ENCODE measurements around the gene ETS2.

The ETS2 gene

GRCh38 chr21:38780879-38781278 lies 24.9 kb upstream of the ETS2 start:
- DNase-seq (ENCODE audit: low spot score) = no peak

- no peak for DNase-seq (ENCODE audit: low spot score)
These were observed 21.1 kb upstream of the ETS2 start for GRCh38 chr21:38784458-38785266.

GRCh38 chr21:38785483-38785882 lies 20.2 kb upstream of the ETS2 start:
- DNase-seq (ENCODE audit: low spot score) = no peak

- DNase-seq (ENCODE audit: low spot score) = no peak
These were observed 18.7 kb upstream of the ETS2 start for GRCh38 chr21:38787016-38787415.

- DNase-seq (ENCODE audit: low spot score) = no peak
These were observed 18.1 kb upstream of the ETS2 start for GRCh38 chr21:38787461-38788274.

GRCh38 chr21:38788275-38788905 lies 17.3 kb upstream of the ETS2 start:
- no peak for DNase-seq (ENCODE audit: low spot score)

- DNase-seq (ENCODE audit: low spot score) = no peak
These were observed 16.5 kb upstream of the ETS2 start for GRCh38 chr21:38789275-38789674.

GRCh38 chr21:38790059-38790458 lies 15.7 kb upstream of the ETS2 start:
- DNase-seq (ENCODE audit: low spot score) = no peak

- no peak for DNase-seq (ENCODE audit: low spot score)
These were observed 14.8 kb upstream of the ETS2 start for GRCh38 chr21:38790961-38791360.

- no peak for DNase-seq (ENCODE audit: low spot score)
These were observed 12.9 kb upstream of the ETS2 start for GRCh38 chr21:38792676-38793459.

- no peak for DNase-seq (ENCODE audit: low spot score)
These were observed 11.6 kb upstream of the ETS2 start for GRCh38 chr21:38793926-38794713.

- DNase-seq (ENCODE audit: low spot score) = no peak
These were observed 10.8 kb upstream of the ETS2 start for GRCh38 chr21:38794978-38795377.

GRCh38 chr21:38795475-38795874 lies 10.3 kb upstream of the ETS2 start:
- DNase-seq (ENCODE audit: low spot score) = no peak

- DNase-seq (ENCODE audit: low spot score) = no peak
These were observed 9.3 kb upstream of the ETS2 start for GRCh38 chr21:38796424-38796823.

GRCh38 chr21:38797470-38797869 lies 8.3 kb upstream of the ETS2 start:
- DNase-seq (ENCODE audit: low spot score) = no peak

- DNase-seq (ENCODE audit: low spot score) = no peak
These were observed 7.6 kb upstream of the ETS2 start for GRCh38 chr21:38798081-38798480.

- DNase-seq (ENCODE audit: low spot score) = no peak
These were observed 7.2 kb upstream of the ETS2 start for GRCh38 chr21:38798481-38798882.

GRCh38 chr21:38800046-38800758 lies 5.5 kb upstream of the ETS2 start:
- no peak for DNase-seq (ENCODE audit: low spot score)

GRCh38 chr21:38800924-38801744 lies 4.6 kb upstream of the ETS2 start:
- no peak for DNase-seq (ENCODE audit: low spot score)

All from CD4-positive, alpha-beta T cell treated with Interleukin-6 at 100 ng/mL for 8 hours (primary cell).